ENCODE results near the gene ZDHHC11B.
"Not testable (repeated sequence)": the region's sequence is repeated elsewhere in the genome, so short reads cannot be mapped to it uniquely, and the experiment has no call there.

The ZDHHC11B gene

GRCh38 chr5:693271-694041 lies 91.1 kb downstream of the ZDHHC11B start, which contains the start of gene TPPP:
TSS of gene TPPP (minus strand) at chr5:693352. CDS start at chr5:678060, 15,292 bp downstream.
- DNase-seq (ENCODE audit: extremely low read depth, low read depth); H3K4me3 ChIP-seq (replicated peaks; ENCODE audit: low read depth, low read length): not testable (repeated sequence)

DNA sequence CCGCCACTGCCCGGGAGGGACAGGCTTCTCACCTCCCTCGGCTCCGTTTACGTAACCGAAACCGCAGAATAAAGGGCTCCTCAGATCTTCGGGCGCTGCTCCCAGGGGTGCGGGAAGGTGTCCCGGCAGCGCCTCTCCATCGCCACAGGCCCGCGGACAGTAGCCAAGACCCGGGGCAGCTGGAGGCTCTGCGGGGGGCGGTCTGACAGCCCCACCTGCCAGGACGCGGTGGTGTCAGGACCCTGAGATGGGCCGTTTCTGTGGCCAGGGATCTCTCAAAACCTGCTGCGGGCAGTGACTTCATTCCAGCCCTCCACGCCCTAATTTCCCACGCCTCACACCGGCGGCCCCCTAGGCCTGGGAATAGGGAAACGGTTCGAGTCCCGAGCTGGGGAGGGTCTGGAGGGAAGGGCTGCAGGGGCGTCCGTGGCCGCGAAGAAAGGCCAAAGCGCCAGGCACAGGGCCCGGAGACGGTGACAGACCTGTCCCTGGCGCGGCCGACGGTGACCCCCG lies 91.9 kb downstream of the ZDHHC11B start:
- not testable (repeated sequence) for DNase-seq (ENCODE audit: extremely low read depth, low read depth); H3K4me3 ChIP-seq (replicated peaks; ENCODE audit: low read depth, low read length)

DNA sequence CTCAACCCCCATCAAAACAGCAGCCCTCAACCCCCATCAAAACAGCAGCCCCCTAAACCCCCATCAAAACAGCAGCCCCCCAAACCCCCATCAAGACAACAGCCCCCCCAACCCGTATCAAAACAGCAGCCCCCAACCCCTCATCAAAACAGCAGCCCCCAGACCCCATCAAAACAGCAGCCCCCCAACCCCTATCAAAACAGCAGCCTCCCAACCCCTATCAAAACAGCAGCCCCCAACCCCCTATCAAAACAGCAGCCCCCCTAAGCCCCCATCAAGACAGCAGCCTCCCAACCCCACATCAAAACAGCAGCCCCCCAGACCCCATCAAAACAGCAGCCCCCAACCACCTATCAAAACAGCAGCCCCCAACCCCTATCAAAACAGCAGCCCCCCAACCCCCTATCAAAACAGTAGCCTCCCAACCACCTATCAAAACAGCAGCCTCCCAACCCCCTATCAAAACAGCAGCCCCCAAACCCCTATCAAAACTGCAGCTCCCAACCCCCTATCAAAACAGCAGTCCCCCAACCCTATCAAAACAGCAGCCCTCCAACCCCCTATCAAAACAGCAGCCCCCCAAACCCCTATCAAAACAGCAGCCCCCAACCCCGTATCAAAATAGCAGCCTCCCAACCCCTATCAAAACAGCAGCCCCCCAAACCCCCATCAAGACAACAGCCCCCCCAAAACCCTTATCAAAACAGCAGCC lies 92.6 kb downstream of the ZDHHC11B start:
- TF ChIP-seq, protein P1, sequence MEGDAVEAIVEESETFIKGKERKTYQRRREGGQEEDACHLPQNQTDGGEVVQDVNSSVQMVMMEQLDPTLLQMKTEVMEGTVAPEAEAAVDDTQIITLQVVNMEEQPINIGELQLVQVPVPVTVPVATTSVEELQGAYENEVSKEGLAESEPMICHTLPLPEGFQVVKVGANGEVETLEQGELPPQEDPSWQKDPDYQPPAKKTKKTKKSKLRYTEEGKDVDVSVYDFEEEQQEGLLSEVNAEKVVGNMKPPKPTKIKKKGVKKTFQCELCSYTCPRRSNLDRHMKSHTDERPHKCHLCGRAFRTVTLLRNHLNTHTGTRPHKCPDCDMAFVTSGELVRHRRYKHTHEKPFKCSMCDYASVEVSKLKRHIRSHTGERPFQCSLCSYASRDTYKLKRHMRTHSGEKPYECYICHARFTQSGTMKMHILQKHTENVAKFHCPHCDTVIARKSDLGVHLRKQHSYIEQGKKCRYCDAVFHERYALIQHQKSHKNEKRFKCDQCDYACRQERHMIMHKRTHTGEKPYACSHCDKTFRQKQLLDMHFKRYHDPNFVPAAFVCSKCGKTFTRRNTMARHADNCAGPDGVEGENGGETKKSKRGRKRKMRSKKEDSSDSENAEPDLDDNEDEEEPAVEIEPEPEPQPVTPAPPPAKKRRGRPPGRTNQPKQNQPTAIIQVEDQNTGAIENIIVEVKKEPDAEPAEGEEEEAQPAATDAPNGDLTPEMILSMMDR (IDR thresholded peaks at IDR 0.05; ENCODE audit: low read depth, low read length, missing control alignments) = no peak
- H3K4me3 ChIP-seq (replicated peaks; ENCODE audit: low read depth, low read length) = no peak overlapping the region
- no peak for DNase-seq (ENCODE audit: extremely low read depth, low read depth)

- H3K4me3 ChIP-seq (replicated peaks; ENCODE audit: low read depth, low read length); DNase-seq (ENCODE audit: extremely low read depth, low read depth): not testable (repeated sequence)
Measured at GRCh38 chr5:691049-691448, 93.5 kb downstream of the ZDHHC11B start.

GRCh38 chr5:690293-690692 lies 94.2 kb downstream of the ZDHHC11B start:
- H3K4me3 ChIP-seq (replicated peaks; ENCODE audit: low read depth, low read length); DNase-seq (ENCODE audit: extremely low read depth, low read depth): not testable (repeated sequence)

DNA sequence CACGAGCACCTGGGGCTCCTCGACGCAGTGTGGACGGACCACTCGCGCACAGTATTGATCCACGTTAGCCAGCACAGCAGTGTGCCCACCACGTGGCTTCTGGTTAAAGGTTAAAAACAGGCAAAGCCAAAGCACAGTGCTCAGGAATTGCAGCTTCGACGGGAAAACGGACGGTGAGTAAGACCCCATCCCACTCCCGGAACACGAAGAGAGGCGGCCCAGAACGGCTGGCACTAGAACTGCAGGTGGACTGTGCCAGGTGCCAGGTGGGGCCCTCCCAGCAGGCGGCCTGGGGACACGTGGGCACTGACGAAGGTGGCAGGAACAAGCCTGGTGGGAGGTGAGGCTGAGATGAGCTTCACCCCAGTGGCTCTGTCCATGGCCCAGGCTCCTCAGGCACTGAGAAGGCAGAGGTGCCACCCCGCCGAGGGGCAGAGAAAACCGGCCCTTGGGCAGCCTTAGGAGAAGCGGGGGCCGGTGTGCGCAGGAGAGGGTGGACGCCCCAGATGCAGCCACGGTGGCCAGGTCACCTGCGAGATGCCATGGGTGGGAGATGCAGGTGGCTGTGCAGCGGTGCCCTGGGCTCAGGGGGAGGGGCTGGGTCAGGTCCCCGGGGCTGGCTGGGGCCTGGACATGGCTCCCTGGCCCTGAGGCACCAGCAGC lies 96.0 kb downstream of the ZDHHC11B start:
- not testable (repeated sequence) for H3K4me3 ChIP-seq (replicated peaks; ENCODE audit: low read depth, low read length); DNase-seq (ENCODE audit: extremely low read depth, low read depth)

DNA sequence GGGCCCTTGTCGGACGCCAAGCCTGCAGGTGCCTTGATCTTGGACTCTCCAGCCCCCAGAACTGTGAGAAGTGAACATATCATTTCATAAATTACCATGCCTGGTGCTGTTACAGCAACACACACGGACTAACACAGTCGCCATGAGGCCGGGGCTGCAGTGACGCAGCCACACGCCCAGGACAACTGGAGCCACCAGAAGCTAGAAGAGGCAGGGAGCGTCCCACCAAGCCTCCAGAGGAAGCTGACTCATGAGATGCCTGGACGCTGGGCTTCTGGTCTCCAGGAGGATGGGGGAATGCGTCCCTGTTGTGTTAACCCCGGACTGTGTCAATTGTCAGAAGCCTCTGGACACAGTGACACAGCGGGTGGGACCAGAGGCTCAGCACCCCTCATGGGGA lies 97.6 kb downstream of the ZDHHC11B start:
- H3K4me3 ChIP-seq (replicated peaks; ENCODE audit: low read depth, low read length); DNase-seq (ENCODE audit: extremely low read depth, low read depth): not testable (repeated sequence)

DNA sequence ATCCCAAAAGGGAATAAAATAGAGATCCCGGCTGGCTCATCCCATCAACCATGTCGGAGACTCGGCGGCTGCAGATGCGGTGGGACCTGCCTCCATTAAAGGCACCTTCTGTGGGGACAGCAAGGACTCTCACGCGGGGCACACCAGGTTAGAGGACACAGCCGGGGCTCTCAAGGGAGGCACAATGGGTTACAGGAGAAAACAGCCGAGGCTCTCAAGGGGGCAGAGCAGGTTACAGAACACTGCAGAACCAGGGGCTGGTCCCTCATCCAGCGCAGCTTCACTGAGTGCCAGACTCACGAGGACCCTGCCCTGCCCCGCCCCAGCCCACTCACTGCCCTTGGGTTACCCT lies 98.4 kb downstream of the ZDHHC11B start:
- H3K4me3 ChIP-seq (replicated peaks; ENCODE audit: low read depth, low read length); DNase-seq (ENCODE audit: extremely low read depth, low read depth): not testable (repeated sequence)

GRCh38 chr5:685262-686171 lies 99.0 kb downstream of the ZDHHC11B start:
- H3K4me3 ChIP-seq (replicated peaks; ENCODE audit: low read depth, low read length) = no peak overlapping the region
- DNase-seq (ENCODE audit: extremely low read depth, low read depth) = no peak
- TF ChIP-seq, protein P1 (IDR thresholded peaks at IDR 0.05; ENCODE audit: low read depth, low read length, missing control alignments) = no peak

- no peak for DNase-seq (ENCODE audit: extremely low read depth, low read depth)
- TF ChIP-seq, protein P1 (IDR thresholded peaks at IDR 0.05; ENCODE audit: low read depth, low read length, missing control alignments) = no peak
- H3K4me3 ChIP-seq (replicated peaks; ENCODE audit: low read depth, low read length) = no peak overlapping the region
Measured at GRCh38 chr5:684751-685216, 99.7 kb downstream of the ZDHHC11B start.
